ENCODE data around the gene ST3GAL5.
"Not testable (repeated sequence)": the region's sequence is repeated elsewhere in the genome, so short reads cannot be mapped to it uniquely, and the experiment has no call there.

Gene ST3GAL5

DNA sequence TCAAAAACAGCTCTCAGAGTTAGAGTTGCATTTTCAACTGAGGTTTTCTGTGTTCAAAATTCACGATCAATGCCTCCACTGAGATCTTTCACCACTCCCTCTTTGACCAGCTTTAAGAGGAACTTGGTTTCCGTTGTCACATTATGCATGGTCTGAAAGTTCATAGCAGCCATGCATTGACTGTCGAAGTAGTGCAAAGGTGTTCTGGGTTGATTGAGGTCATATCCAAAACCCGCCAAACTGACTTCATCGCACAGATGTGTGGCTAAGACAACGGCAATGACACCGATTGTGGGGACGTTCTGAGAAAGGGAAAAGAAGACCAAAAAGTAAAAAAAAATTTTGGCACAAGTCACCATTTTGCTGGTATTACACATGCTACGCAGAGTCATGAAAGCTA is 48.7 kb downstream of the ST3GAL5 start:
- no peak for DNase-seq (ENCODE audit: low read depth in 1 of 2, low spot score in 1 of 2)

DNA sequence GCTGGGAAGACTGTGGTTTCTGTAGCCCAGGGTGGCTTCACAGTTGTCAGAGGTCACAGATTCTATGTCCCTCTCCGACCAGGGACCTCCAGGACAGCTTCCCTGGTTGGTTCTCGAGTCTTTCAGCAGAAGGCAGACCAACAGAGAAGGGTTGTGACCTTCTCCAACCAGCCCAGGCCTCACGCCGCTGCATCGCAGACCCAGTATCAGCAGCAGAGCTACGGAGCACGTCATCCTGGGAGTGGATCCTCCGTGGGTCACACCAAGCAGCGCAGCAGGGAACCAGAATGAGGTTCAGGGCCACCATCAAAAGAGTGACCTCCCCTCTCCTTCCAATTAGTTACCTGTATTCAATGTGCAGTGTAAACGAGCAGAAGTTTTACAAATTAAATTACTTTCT is 49.3 kb downstream of the ST3GAL5 start:
- DNase-seq (ENCODE audit: low read depth in 1 of 2, low spot score in 1 of 2): no peak

DNA sequence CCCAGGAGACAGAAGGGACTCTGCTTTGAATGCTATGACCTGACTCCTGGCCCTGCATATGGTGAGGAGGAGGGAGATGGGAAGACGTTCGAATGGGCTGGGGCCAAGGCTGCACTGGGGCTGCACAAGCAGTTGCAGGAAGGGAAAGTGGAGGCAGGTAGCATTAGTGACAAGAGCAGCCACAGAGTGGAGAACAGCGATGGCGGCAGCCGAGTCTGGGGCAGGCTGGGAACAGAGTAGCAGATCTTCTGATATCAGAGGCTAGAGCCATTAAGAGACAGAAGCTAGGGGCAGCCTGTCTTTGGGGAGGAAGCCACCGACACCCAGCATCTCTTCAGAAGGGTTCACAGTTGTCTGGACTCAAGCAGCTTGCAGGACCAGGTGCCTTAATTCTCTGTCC is 50.1 kb downstream of the ST3GAL5 start:
- no peak for DNase-seq (ENCODE audit: low read depth in 1 of 2, low spot score in 1 of 2)

DNA sequence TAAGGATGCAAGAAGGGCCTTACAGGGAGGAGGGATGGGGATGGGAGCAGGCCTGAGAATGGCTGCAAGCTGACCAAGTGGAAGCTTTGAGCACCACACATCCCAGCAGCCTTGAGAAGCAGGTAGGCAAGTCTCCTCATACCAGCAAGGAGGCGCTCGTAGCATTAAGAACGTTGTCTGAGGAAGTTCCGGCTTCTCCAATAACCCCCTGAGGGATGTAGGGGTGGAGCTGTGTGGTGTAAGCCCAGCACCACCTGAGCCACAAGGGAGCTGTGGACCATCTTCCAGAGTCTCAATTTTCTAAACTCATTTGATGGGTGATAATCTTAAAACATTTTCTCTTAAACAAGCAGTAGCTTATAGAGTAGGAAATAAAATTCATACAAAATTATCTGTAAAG is 50.6 kb downstream of the ST3GAL5 start:
- no peak for DNase-seq (ENCODE audit: low read depth in 1 of 2, low spot score in 1 of 2)

DNA sequence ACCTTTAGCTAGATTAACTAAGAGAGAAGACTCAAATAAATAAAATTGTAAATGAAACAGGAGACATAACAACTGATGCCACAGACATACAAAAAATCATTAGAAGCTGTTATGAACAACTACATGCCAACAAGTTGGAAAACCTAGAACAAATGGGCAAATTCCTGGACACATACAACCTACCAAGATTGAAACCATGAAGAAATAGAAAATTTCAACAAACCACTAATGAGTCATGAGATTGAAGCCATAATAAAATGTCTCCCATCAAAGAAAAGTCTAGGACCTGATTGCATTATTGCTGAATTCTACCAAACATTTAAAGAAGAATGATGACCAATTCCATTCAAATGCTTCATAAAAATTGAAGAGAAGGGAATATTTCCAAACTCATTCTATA is 54.3 kb downstream of the ST3GAL5 start:
- no peak for DNase-seq (ENCODE audit: low read depth in 1 of 2, low spot score in 1 of 2)

DNA sequence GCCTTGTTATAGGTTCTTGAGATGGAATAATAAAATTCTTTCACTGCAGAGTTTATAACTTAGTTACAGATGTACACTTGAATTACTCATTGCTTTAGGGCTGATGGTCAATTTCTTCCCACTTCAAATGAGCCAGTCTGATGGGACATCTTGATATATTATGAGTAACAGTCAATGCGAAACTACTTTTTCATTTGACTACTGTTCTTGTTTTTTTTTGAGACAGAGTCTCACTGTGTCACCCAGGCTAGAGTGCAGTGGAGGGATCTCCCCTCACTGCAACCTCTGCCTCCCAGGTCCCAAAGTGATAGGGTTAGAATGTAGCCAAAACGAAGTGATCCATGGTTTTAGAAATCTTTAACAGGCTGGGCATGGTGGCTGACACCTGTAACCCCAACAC is 57.1 kb downstream of the ST3GAL5 start:
- DNase-seq (ENCODE audit: low read depth in 1 of 2, low spot score in 1 of 2): no peak

DNA sequence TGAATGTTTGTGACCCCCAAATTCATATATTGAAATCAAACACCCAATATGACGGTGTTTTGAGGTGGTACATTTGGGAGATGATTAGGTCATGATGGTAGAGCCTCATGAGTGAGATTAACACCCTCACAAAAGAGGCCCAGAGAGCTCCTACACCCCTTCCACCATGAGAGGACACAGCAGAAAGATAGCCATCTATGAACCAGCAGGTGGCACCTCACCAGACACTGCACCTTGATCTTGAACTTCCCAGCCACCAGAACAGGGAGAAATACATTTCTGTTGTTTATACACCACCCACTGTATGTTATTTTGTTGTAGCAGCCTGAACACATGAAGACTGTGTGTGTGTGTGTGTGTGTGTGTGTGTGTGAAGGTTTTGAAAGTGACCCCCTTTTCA is 58.1 kb downstream of the ST3GAL5 start:
- no peak for DNase-seq (ENCODE audit: low read depth in 1 of 2, low spot score in 1 of 2)

DNA sequence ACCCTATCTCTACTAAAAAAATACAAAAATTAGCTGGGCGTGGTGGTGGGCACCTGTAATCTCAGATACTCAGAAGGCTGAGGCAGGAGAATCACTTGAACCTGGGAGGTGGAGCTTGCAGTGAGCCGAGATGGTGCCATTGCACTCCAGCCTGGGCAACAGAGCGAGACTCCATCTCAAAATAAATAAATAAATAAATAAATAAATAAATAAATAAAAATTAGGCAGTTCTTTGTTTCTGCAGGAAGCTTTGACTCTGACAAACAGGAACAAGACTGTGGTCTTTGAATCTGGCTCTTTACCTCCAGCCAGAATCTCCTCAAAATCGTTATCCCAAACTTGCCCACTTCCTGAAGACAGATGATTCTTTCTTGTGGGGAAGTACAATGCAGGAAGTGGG is 59.4 kb downstream of the ST3GAL5 start:
- DNase-seq (ENCODE audit: low read depth in 1 of 2, low spot score in 1 of 2): not testable (repeated sequence)

DNA sequence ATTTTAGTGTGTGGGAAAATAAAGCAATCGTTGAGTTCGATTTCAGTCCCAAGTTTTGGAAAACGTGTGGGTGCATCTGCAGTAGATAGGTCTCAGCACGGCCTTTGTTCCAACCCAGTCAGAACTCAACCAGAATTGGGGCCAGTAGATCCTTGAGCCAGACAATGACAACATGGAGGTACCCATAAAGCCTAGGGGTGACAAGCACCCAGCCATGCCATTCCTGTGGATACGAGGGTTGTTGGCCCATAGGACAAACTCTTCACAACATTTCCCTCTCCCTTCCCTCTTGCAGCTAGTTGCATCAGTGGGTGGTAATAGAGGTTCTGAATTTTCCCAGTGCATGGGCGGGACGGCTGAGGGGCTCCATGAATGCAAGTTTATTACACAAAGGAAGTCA is 60.1 kb downstream of the ST3GAL5 start:
- DNase-seq (ENCODE audit: low read depth in 1 of 2, low spot score in 1 of 2): no peak

DNA sequence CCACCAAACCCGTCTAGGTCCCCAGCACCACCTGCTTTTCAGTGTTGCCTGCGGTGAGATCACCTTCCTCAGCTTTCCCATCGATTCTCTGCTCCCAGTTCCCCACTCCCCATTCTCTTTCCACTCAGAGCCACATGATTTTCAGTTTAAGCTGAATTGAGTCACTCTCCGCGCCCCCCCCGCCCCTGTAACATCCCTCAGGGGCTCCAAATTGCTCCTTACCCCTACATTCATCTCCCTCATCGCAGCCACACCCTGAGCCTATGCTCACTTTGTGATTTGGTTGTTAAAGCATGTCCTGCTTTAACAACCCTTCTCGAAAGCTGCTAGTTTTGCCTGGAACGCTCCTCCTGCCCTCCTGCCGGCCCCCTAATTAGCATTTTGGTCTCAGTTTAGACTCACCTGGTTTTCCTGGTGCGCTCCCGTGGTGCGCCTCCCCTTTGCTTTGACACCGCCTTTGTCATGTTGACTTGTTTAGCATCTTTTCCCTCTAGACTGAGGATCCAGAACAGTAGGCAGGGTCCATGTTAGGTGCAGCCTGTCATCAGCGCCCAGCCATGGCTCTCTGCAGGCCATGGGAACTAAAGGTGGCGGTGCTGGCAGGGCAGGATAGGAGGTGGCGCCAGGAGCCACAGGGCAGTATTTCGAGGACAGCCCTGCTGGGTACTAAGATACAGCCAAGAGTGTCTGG is 60.8 kb downstream of the ST3GAL5 start:
- DNase-seq (ENCODE audit: low read depth in 1 of 2, low spot score in 1 of 2): no peak

DNA sequence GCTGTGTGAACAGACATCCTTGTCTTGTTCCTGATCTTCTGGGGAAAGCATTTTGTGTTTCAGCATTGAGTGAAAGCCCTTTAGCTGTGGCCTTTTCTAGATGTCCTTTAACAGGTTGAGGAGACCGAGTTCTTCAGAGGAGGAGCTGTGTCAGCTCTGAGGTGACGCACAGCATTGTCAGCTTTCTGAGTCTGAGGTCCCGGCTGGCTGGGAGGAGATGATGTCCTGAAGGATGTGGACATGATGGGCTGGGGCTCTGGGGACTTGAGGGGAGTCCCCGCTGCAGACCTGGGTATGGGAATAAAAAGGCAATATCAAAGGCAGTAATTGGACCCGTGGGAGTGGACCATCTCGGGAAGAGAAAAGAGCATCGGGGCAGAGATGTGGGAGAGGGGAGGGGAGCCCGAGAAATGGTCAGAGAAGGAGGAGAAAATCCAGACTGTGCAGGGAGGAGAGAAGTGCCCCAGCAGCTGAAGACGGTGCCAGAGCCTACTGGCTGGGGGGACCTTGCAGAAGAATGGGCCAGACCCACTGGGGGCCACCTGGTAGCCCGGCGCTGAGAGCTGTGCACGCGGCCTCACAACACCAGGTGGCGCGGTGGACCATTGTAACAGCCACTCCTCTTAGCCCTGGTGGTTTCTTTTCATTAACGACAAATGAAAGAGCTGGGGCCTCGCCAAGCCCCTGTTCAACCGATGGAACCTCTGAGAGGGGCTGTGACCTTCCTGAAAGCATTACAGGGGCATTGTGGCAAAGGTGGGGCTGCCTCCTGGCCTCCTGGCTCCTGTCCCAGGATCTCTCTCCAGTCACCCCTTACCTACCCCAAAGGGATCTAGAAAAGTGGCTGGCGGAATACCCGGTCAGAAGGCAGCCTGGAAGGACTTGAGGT is 61.6 kb downstream of the ST3GAL5 start:
- DNase-seq (ENCODE audit: low read depth in 1 of 2, low spot score in 1 of 2): peak; percentile 63 to 76

DNA sequence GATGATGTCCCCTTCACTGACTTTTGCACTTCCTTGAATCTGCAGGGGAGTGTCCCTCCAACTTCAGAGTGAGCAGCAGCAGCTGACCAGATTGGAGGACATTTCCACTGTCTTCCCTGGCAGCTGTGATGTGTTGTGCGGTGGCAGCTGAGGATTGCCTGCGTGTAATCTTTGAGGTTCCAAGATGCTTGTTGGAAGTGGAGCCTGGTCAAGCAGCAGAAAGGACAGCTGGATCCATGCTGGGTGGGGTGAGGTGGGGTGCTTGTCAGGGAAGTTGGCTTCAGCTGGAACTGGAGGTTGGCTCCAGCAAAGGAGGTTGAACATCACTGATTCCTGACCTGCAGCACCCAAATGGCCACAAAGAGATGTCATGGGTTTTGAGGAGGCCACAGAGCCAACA is 64.8 kb downstream of the ST3GAL5 start:
- DNase-seq (ENCODE audit: low read depth in 1 of 2, low spot score in 1 of 2): no peak

DNA sequence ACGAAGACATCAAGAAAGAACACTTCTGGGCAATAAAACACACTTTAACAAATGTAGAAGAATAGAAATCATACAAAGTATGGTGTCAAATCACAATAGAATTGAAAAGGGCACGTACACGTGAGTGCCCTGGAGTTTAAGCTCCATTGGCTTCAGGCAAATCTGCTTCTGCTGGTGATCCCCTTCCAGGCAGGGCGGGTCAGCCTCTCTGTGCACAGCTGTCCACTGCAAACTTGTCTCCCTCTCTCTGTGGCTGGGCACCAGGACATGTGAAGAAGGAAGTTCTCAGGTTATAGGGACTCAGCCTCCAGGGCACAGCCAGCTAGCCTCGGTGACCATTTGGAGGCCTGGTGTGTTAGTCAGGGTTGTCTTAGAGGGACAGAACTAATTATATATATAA is 66.0 kb downstream of the ST3GAL5 start:
- DNase-seq (ENCODE audit: low read depth in 1 of 2, low spot score in 1 of 2): no peak

DNA sequence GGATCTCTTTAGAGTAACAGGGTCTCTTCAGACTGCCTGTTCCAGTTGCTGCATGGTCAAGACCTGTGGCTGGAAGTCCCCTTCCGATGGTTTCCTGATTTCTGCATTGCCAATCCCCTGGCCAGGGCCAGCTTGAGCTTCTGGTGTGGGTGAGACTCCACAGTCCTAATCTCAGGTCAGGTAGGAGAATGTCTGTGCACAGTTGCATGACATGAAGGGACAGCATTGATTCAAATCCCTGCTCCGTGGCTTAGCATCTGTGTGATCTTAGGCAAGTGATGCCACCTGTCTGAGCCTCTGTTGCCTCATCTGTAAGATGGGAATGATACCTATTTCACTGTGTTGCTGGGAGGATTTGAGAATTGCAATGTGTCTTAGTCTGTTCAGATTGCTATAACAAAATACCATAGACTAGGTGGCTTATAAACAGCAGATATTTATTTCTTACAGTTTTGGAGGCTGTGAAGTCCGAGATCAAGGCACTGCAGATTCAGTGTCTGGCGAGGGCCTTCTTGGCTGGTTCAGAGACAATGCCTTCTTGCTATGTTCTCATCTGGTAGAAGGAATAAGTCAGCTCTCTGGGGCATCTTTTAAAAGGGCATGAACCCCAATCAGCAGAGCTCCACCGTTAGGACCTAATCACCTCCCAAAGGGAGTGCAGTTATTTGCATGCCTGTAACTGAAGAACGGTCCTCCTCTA is 68.8 kb downstream of the ST3GAL5 start:
- DNase-seq (ENCODE audit: low read depth in 1 of 2, low spot score in 1 of 2): no peak

DNA sequence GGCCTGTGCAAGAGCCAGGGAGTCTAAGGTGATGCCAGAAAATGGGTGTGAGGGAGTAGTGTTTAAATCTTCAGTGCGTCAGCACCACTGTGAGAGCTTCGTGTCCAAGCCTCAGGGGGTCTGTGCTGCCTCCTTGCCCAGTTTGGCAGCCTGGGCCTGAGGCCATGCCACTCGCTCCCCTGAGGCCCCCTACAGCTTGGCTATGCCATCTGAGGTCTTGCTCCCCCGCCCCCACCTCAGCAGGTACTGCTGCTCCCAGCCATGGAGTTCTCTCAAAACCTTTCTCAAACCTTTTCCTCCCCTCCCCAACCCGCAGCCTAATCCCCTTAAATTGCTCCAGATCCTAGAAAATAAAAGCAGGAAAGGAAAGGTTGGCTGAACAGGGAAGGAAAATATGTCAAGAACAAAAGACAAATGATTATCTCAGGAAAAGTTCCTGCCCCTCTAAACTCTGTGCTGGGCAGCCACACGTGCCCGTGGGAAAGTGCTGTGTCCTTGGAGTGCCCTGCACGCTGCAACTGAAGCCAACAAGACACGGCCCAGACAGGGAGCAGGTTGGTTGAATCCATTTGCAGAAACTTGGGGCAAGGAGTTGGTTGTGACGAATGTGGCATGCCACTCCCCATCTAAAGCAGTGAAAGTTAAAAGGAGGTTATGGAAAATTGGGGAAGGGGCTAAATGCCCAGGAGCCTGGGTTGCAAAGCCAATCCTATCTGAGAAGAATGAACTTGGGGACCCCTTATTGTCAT is 73.8 kb downstream of the ST3GAL5 start:
- DNase-seq (ENCODE audit: low read depth in 1 of 2, low spot score in 1 of 2): no peak

DNA sequence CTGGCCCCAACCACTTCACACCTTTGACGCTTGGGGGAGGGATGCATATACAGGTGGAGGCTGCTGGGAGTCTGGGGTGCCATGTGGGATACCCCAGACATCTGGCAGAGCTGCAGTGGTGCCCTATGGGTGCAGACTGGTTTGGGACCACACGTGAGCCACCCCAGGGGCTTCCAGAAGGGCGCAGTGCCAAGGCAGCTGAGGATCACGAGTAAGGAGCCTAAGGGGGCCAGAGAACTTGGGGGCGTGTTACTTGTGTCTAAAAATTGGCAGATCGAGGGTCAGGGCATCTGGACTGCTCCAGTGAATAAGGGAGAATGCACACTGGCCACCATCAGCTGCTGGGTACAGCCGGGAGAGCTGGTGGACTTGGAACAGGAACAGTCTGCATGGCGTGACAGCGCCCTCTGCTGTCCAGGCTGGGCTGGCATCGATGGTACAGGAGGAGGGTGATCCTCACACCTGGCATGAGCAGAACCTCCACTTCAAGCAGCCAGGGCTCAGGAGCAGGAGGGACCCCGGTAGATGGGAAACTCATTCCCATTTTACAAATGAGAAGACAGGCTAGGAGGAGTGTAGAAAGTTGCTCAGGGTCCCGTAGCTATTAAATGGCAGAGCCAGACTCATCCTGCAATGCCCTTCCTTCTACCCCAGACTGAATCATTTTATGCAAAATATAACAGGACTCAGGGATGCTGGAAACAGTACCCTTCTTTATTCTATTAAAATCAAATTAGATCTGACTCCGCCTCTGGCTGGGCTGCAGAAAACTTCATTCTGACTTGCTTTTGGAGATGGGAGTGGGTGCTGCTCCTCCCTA is 74.6 kb downstream of the ST3GAL5 start:
- DNase-seq (ENCODE audit: low read depth in 1 of 2, low spot score in 1 of 2): peak; percentile 52 to 70

DNA sequence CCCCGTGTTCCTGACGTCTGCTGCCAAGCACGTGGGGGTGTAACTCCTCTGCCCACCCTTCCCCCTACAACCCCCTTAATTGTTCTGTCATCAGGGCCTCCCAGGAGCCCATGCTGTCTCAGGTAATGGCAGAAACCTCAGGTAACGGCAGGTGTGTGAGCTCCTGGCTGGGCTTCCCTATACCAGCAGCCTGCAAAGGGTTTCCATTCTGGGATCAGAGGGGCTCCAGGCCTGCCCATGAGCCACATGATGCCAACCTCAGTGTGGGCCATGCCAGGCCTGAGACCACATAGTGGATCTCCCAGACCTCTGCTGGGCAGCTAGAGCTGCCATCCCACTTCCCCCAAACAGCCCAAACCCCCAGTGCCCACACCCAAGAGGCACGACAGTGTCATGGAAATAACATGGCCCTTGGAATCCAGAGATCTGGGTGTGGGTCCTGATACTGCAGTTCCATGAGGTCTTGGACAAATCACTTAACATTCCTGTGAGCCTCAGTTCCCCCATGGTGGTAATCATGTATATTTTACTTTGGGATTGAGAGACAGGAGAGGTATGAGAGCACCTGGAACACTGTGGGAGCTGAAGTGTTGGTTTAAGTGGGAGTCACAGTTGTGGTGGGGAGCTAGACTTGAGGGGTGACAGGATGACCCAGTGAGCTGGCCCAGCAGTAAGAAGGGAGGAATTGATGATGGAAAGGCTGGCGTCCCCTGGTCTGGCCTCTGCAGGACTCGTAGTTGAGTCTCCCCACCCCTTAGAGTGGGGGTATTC is 75.4 kb downstream of the ST3GAL5 start:
- no peak for DNase-seq (ENCODE audit: low read depth in 1 of 2, low spot score in 1 of 2)

DNA sequence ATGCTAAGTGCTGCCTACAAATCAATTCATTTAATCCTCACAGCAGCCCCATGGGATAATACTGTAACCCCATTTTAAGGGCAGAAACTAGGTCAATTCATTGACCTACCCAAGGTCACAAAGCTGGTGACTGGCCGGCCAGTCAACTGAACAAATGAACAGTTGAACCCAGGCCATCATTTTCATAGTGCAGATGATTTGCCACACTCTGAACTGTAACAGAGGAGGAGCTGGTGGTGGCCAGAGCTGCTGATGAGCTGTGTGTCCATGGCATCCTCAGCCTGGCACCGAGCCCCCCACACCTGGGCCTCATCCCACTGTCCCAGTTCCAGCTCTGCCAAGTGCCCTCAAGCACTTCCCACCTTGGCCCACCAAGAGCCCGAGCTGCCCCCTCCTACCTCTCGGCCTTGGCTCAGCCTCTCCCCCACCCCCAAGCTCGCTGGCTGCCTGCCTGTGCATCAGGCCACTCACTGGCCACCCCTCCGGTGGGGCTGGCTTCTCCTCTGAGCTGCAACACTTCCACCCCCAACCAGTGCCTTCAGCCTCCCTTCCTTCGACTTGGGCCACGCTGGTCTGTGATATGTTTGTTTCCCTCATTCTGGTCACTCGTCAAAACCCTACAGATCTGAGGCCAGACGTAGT is 76.6 kb downstream of the ST3GAL5 start:
- DNase-seq (ENCODE audit: low read depth in 1 of 2, low spot score in 1 of 2): no peak
